NCI-H446 treated with DMSO at 0.1 percent for 48 hours (cell line): ENCODE results near the gene KRT78.
"Not testable (repeated sequence)": the region's sequence is repeated elsewhere in the genome, so short reads cannot be mapped to it uniquely, and the experiment has no call there.

Source experiments
- DNase-seq: peaks from one replicate; lab custom pipeline; 2025; lab: John Stamatoyannopoulos, UW

KRT78 gene

DNA sequence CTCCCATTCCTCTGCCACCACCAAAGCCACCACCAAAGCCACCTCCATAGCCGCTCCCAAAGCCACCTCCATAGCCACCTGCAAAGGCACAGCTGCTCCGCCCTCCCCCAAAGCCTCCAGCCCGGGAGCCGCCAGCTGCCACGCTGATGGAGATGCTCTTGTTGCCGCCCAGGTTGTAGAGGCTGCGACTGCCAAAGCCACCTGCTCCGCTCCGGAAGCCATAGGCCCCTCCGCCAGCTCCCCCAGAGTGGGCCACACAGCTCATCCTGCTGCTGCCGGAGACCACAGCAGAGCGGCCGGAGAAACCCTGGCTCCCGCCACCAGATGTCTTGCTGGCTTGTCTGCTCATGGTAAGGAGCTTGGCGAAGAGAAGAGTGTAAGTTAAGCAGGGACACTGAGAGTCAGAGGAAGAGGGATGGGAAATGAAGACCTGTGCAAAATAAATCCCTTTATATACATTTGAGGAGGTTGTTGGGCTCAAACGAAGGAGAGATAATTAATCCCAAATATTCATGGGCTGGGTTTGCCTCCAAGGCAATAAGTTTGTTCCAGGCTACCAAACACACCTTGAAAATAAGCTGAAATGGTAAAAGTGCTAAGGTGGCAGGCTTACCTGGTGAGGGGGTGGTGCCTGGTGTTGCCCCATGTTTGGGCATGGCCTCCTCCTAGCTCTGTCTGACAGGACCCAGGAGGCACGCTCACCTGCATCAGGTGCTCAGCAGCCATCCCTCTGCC, 52.9 kb downstream of the KRT78 start, which contains the start of gene KRT3:
Gene KRT3, minus strand, starts transcription at position 424 of the 735 bp plus-strand sequence. Its CDS starts 75 bp downstream, at position 349.
- DNase-seq, result no peak

DNA sequence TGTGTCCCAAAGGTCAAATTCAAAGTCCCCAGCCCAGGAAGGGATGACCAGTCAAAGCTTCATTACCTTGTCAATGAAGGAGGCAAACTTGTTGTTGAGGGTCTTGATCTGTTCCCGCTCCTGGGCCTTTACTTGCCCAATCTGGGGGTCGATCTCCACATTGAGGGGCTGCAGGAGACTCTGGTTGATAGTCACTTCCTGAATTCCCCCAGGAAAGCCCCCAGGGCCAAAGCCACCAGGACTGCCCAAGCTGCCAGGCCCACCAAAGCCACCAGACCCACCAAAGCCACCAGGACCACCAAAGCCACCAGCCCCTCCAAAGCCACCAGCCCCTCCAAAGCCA, 53.5 kb downstream of the KRT78 start:
- not testable (repeated sequence) for DNase-seq

GRCh38 chr12:52794479-52795331, 54.1 kb downstream of the KRT78 start:
- no peak for DNase-seq

DNA sequence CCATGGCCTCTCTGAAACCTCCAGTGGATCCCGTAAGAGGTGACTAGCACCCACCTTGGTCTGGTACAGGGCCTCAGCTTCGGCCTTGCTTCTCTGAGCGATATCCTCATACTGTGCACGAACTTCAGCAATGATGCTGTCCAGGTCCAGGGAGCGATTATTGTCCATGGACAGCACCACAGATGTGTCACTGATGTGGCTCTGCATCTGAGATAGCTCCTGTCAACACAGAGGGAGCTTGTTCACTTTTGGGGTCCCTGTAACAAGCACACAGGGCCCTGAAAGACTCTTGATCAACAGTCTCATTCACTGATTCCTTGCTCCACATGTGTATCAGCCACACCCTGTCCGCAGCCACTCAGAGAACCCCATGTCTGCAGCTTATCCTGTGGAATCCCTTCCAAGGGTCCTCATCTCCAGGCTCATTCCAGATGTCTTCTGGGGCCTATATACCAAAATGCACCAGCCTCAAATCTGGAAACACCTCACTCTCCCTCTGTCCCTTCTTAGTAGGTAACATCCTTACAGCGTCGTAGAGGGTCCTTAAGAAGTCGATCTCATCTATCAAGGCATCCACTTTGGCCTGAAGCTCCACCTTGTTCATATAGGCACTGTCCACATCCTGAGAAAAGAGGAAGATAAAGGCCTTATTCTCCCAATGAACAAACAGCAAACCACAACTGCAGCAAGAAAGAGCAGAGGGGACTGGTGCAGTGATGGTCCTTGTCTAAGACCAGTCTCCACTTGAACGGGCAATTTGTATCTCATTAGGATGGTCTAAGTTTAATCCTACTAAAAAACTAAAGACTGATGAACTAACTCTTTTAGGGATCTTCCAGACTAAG, 56.4 kb downstream of the KRT78 start:
- DNase-seq, result no peak

DNA sequence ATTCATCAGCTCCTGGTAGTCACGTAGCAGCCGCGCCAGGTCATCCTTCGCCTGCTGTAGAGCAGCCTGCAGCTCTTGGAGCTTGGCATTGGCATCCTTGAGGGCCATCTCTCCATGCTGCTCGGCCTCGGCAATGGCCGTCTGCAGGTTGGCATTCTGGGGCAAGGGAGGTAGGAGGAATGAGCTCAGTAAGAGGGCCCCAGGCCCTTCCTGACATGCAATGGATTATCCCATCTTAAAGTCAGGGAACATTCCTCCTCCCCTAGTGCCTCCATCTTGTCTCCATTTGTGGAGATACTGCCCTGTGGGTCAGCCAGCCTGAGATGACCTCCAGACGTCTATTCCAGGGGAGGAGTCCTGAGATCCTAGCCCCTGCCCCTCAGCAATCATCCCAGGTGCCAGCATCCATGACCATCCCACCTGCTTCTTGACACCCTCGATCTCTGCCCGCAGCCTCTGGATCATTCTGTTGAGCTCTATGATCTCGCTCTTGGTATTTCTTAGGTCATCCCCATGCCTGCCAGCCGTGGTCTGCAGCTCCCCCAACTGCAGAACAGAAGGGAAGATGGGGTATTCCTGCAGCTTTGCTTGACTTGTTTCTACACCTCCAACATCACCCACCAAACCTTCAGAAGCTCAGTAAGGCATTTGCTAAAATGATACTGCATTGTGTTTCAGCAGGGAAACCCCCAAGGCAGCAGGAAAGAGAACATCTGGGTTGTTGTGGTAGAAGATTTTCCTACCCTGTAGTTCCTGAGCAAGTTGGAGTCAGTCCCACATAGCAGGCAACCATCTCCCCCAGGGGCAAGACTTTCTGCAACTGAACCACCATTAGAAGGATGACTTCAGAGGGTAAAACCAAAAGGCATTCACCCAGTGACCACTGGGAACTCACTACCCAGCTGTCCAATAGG, 57.3 kb downstream of the KRT78 start:
- no peak for DNase-seq

GRCh38 chr12:52790427-52791270, 58.1 kb downstream of the KRT78 start:
- no peak for DNase-seq

DNA sequence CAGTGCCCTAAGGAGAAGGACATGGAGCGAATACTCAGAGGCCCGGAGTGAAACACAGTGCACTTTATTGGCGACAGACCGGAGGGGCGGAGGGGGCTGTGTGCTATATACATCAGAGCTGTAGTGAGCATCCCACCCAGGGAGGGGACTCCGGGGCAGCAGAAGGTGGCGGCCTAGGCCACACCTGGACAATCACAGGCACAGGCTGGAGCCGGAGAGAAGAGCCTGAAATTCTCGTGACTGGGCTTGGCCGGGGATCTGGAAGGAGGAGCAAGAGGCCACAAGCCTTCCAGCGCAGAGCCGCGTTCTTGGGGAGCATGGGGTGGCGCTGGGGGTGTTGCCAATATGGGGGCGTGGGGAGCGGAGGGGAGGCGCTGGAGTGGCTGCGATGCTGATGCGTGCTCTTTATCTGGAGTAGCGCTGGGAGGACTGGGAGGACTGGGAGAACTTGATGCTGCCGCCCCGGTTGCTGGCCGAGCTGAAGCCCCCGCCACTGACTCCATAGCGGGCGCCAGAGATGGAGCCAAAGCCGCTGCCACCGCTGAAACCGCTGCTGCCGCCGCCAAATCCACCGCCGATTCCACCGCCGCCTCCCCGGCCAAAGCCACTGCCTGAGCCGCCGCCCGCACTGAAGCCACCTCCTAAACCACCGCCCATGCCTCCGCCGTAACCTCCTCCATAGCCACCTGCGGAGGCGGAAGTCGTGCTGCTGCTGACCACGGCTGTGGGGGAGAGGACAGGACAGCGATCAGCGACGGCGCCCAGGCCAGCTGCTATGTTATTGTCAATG, 59.0 kb downstream of the KRT78 start:
- no peak for DNase-seq

- DNase-seq, result no peak
Measured at GRCh38 chr12:52788876-52789636, 59.7 kb downstream of the KRT78 start.

DNA sequence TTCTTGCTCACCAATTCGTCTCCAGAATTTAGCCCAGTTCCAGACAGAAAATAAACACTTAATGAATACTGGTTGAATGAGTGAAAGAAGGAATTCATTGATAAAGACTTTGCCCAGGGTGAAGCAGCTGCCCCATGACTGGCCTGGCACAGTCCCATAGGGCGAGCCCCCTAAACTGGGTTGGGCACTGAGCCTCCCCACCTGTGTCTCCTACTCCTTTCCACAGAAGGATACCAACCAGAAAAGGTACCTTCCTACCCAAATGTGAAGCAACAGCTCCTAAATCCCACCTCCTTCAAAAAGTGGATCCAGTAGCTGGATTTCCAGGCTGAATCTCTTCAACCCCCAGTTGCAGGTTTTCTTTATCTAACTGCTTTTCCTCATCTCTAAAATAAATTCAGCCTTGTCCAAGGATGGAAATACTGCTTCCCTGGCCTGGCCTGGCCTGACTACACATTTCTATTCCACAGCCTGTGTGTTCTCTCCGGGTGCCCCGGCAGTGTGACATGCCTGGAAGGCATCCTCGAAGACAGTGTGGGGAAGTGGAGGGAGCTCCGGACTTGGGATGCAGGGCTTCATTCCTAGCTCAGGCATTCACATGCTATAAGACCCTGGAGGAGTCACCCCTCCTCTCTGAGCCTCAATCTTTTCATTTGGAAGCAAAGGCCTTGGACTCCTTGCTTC, 60.5 kb downstream of the KRT78 start:
- no peak for DNase-seq
